Measurements from ENCODE around the gene CYBC1. TPM values are rescaled to one million over a fixed set of nuclear protein-coding genes. Genes with fewer than 3 reads are reported as not detected.

The CYBC1 gene
- total and polyA plus RNA-seq, 9 of the 15 experiments (the other 6 are each of a cell fraction or from before 2014, with no cell fraction given): 1.3 to 71.8 (median 49.9) TPM

DNA sequence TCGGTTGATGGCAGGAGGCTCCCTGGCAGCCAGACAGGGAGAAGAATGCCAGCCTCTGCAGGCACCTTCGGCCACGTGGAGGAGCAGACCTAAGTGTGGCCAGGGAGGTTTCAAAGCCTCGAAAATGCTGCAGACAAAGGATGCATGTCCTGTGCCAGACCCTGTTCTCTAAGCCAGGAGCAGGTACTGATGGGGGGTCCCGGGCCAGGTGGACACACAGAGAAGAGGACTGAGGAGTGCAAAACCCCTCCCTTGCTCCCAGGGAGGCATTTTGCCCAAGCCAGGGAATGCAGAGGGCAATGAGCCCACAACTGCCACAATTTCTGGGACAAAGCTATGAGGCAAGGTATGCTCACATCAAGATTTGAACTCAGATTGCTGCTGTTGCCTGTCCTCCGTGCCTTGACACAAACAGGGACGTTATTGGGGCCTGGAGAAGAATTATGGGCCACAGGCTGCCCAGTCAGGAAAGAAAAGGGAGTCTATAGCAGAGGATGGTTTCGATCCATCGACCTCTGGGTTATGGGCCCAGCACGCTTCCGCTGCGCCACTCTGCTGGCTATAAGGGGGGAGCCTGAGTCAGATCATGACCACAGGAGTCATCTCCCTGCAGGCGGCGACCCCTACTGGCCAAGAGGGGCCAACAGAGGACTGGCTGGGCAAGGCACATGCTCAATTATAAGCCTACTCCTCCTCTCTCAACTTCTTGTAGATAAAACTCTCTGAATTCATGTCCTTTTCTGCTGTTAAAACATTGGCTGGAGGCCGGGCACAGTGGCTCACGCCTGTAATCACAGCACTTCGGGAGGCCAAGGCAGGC lies 43.9 kb upstream of the CYBC1 start (continued):
- TF ChIP-seq ETV5 (CRISPR knock-in tag; IDR thresholded peaks at IDR 0.05; ENCODE audit: low read depth): peak; percentile 76
- no peak for TF ChIP-seq POLR2A (conservative IDR thresholded peaks at IDR 0.05)
- TF ChIP-seq, protein P1, sequence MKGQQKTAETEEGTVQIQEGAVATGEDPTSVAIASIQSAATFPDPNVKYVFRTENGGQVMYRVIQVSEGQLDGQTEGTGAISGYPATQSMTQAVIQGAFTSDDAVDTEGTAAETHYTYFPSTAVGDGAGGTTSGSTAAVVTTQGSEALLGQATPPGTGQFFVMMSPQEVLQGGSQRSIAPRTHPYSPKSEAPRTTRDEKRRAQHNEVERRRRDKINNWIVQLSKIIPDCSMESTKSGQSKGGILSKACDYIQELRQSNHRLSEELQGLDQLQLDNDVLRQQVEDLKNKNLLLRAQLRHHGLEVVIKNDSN (CRISPR knock-in tag; IDR thresholded peaks at IDR 0.05): peak; percentile 73
- no peak for TF ChIP-seq NFRKB (IDR thresholded peaks at IDR 0.05; ENCODE audit: low read depth)
- TF ChIP-seq, protein P2, sequence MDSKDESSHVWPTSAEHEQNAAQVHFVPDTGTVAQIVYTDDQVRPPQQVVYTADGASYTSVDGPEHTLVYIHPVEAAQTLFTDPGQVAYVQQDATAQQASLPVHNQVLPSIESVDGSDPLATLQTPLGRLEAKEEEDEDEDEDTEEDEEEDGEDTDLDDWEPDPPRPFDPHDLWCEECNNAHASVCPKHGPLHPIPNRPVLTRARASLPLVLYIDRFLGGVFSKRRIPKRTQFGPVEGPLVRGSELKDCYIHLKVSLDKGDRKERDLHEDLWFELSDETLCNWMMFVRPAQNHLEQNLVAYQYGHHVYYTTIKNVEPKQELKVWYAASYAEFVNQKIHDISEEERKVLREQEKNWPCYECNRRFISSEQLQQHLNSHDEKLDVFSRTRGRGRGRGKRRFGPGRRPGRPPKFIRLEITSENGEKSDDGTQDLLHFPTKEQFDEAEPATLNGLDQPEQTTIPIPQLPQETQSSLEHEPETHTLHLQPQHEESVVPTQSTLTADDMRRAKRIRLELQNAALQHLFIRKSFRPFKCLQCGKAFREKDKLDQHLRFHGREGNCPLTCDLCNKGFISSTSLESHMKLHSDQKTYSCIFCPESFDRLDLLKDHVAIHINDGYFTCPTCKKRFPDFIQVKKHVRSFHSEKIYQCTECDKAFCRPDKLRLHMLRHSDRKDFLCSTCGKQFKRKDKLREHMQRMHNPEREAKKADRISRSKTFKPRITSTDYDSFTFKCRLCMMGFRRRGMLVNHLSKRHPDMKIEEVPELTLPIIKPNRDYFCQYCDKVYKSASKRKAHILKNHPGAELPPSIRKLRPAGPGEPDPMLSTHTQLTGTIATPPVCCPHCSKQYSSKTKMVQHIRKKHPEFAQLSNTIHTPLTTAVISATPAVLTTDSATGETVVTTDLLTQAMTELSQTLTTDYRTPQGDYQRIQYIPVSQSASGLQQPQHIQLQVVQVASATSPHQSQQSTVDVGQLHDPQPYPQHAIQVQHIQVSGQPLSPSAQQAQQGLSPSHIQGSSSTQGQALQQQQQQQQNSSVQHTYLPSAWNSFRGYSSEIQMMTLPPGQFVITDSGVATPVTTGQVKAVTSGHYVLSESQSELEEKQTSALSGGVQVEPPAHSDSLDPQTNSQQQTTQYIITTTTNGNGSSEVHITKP (IDR thresholded peaks at IDR 0.05; ENCODE audit: partially characterized antibody): peak; percentile 26
- TF ChIP-seq CCAR2 (IDR thresholded peaks at IDR 0.05; ENCODE audit: low read depth, low read length): 0 out of 2 replicates have a peak, but pooled peaks have one; percentile 22
- no peak for TF ChIP-seq C11orf30 (IDR thresholded peaks at IDR 0.05; ENCODE audit: low read depth)
- no peak for TF ChIP-seq ZNF57 (CRISPR knock-in tag; IDR thresholded peaks at IDR 0.05)
- TF ChIP-seq PHF20 (IDR thresholded peaks at IDR 0.05; ENCODE audit: partially characterized antibody): no peak
- TF ChIP-seq ZSCAN32 (CRISPR knock-in tag; IDR thresholded peaks at IDR 0.05): no peak
- TF ChIP-seq ZBTB49 (CRISPR knock-in tag; IDR thresholded peaks at IDR 0.05; ENCODE audit: borderline replicate concordance): peak; percentile 55; the same call in 1 of the 2 replicates
- 0 out of 2 replicates have a peak, but pooled peaks have one; percentile 33 for TF ChIP-seq ZBTB1 (CRISPR knock-in tag; IDR thresholded peaks at IDR 0.05; ENCODE audit: borderline replicate concordance, low read depth)
- no peak for TF ChIP-seq ZNF77 (CRISPR knock-in tag; IDR thresholded peaks at IDR 0.05)
- TF ChIP-seq ARID1B (IDR thresholded peaks at IDR 0.05): peak; percentile 55
- no peak for TF ChIP-seq RFX7 (CRISPR knock-in tag; IDR thresholded peaks at IDR 0.05)
- TF ChIP-seq ZNF224 (CRISPR knock-in tag; IDR thresholded peaks at IDR 0.05): no peak
- TF ChIP-seq, protein P3, sequence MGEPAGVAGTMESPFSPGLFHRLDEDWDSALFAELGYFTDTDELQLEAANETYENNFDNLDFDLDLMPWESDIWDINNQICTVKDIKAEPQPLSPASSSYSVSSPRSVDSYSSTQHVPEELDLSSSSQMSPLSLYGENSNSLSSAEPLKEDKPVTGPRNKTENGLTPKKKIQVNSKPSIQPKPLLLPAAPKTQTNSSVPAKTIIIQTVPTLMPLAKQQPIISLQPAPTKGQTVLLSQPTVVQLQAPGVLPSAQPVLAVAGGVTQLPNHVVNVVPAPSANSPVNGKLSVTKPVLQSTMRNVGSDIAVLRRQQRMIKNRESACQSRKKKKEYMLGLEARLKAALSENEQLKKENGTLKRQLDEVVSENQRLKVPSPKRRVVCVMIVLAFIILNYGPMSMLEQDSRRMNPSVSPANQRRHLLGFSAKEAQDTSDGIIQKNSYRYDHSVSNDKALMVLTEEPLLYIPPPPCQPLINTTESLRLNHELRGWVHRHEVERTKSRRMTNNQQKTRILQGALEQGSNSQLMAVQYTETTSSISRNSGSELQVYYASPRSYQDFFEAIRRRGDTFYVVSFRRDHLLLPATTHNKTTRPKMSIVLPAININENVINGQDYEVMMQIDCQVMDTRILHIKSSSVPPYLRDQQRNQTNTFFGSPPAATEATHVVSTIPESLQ (CRISPR knock-in tag; IDR thresholded peaks at IDR 0.05): no peak

Data from K562 (cell line).